K562 (cell line): ENCODE results near the gene NME9.

Experiments used
- FIP1L1 ChIP-seq: fragments of 200-400 bp; formaldehyde crosslinking; IDR thresholded peaks from 2 replicates; pipeline ENCODE4 v1.6.1; 2018; ENCODE audit warnings: mild to moderate bottlenecking, low read depth, low read length; ENCODE audit not compliant: poor library complexity, severe bottlenecking
- POLR2A ChIP-seq: fragments of 450-650 bp; conservative IDR thresholded peaks from 2 replicates; pipeline ENCODE4 v1.6.1; 2016
- POLR2AphosphoS5 ChIP-seq: IDR thresholded peaks from 2 replicates; pipeline ENCODE4 v1.6.1; 2011; ENCODE audit warnings: mild to moderate bottlenecking, low read depth, low read length, moderate library complexity; ENCODE audit not compliant: control insufficient read depth, insufficient read depth
- POLR3G ChIP-seq: IDR thresholded peaks from 2 replicates; pipeline ENCODE4 v1.6.1; 2011; ENCODE audit not compliant: insufficient read length, insufficient replicate concordance; ENCODE audit errors: extremely low read depth
- RB1 ChIP-seq: fragments of 450-650 bp; IDR thresholded peaks from 2 replicates; pipeline ENCODE4 v1.6.1; 2017; ENCODE audit warnings: low read depth, mild to moderate bottlenecking
- STAT6 ChIP-seq: sonication (generic); formaldehyde crosslinking; IDR thresholded peaks from 2 replicates; pipeline ENCODE4 v1.8.1; 2023; ENCODE audit warnings: mild to moderate bottlenecking, missing genetic modification reagents
- TAF1 ChIP-seq: IDR thresholded peaks from 2 replicates; pipeline ENCODE4 v1.6.1; 2011; ENCODE audit warnings: mild to moderate bottlenecking, low read length, moderate library complexity; ENCODE audit not compliant: insufficient read depth, control insufficient read depth, severe bottlenecking; ENCODE audit errors: extremely low read depth
- THRB ChIP-seq: fragments of 450-650 bp; formaldehyde crosslinking; conservative IDR thresholded peaks from 2 replicates; pipeline ENCODE4 v1.4.0; 2022; ENCODE audit warnings: mild to moderate bottlenecking, missing genetic modification characterization
- TF ChIP-seq, protein P1 (sequence below), 3 experiments: IDR thresholded peaks in 2 of 3; conservative IDR thresholded peaks in 1 of 3; 2 replicates each; pipeline ENCODE4 v1.5.1; 2011 to 2012; ENCODE audit warnings: low read length in 3 of 3, mild to moderate bottlenecking in 3 of 3, control low read depth in 2 of 3, improper control_type of control experiment in 1 of 3, inconsistent platforms in 1 of 3, low read depth in 1 of 3, mixed read lengths in 1 of 3, moderate library complexity in 1 of 3; ENCODE audit not compliant: insufficient read depth in 2 of 3
- TF ChIP-seq, protein P2 (sequence below): sonication (generic); formaldehyde crosslinking; IDR thresholded peaks from 2 replicates; pipeline ENCODE4 v1.8.1; 2022; ENCODE audit warnings: missing genetic modification reagents
- TF ChIP-seq, protein P3 (sequence below), 3 experiments: fragments of 200-800 bp in 1 of 3; fragments of 250-450 bp in 1 of 3; fragments of 450-650 bp in 1 of 3; sonication (Bioruptor Pico) in 1 of 3; sonication (Bioruptor generic) in 1 of 3; formaldehyde crosslinking in 1 of 3; IDR thresholded peaks; 2 replicates each; pipeline versions ENCODE4 v1.6.1 to v1.8.0; 2016 to 2022; ENCODE audit warnings: mild to moderate bottlenecking in 2 of 3, missing genetic modification characterization in 2 of 3, missing compliant biosample characterization in 1 of 3, moderate library complexity in 1 of 3
- TF ChIP-seq, protein P4 (sequence below): fragments of 450-650 bp; IDR thresholded peaks from 2 replicates; pipeline ENCODE4 v1.6.1; 2018; ENCODE audit not compliant: partially characterized antibody

DNA sequence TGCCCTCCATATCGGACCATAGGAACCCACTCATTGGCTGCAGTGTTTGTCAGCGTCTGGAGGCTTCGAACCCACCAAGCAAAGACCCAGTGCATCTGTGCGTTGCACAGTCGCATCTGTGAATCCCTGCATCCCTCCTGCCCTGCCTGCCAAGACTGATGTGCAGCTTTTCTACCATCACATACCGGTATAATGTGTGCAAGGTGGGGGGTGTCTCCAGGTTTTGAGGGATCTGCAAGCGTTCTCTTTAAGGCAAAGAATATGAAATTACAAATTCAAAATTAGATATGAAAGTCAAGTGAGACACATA is 288 bp upstream of the NME9 start:
- TF ChIP-seq, protein P1, sequence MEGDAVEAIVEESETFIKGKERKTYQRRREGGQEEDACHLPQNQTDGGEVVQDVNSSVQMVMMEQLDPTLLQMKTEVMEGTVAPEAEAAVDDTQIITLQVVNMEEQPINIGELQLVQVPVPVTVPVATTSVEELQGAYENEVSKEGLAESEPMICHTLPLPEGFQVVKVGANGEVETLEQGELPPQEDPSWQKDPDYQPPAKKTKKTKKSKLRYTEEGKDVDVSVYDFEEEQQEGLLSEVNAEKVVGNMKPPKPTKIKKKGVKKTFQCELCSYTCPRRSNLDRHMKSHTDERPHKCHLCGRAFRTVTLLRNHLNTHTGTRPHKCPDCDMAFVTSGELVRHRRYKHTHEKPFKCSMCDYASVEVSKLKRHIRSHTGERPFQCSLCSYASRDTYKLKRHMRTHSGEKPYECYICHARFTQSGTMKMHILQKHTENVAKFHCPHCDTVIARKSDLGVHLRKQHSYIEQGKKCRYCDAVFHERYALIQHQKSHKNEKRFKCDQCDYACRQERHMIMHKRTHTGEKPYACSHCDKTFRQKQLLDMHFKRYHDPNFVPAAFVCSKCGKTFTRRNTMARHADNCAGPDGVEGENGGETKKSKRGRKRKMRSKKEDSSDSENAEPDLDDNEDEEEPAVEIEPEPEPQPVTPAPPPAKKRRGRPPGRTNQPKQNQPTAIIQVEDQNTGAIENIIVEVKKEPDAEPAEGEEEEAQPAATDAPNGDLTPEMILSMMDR (IDR thresholded peaks at IDR 0.05 in 2 of 3, conservative IDR thresholded peaks at IDR 0.05 in 1 of 3; ENCODE audit: insufficient read depth in 2 of 3, low read depth in 1 of 3, low read length in 3 of 3) = no peak
- TF ChIP-seq STAT6 (CRISPR knock-in tag) (no peak), RB1 (no peak), POLR2AphosphoS5 (no peak), TAF1 (no peak), POLR3G (no peak), FIP1L1 (no peak), POLR2A (no peak), THRB (CRISPR knock-in tag) (no peak)
- TF ChIP-seq, protein P2, sequence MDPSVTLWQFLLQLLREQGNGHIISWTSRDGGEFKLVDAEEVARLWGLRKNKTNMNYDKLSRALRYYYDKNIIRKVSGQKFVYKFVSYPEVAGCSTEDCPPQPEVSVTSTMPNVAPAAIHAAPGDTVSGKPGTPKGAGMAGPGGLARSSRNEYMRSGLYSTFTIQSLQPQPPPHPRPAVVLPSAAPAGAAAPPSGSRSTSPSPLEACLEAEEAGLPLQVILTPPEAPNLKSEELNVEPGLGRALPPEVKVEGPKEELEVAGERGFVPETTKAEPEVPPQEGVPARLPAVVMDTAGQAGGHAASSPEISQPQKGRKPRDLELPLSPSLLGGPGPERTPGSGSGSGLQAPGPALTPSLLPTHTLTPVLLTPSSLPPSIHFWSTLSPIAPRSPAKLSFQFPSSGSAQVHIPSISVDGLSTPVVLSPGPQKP (CRISPR knock-in tag) = no peak
- TF ChIP-seq, protein P3, sequence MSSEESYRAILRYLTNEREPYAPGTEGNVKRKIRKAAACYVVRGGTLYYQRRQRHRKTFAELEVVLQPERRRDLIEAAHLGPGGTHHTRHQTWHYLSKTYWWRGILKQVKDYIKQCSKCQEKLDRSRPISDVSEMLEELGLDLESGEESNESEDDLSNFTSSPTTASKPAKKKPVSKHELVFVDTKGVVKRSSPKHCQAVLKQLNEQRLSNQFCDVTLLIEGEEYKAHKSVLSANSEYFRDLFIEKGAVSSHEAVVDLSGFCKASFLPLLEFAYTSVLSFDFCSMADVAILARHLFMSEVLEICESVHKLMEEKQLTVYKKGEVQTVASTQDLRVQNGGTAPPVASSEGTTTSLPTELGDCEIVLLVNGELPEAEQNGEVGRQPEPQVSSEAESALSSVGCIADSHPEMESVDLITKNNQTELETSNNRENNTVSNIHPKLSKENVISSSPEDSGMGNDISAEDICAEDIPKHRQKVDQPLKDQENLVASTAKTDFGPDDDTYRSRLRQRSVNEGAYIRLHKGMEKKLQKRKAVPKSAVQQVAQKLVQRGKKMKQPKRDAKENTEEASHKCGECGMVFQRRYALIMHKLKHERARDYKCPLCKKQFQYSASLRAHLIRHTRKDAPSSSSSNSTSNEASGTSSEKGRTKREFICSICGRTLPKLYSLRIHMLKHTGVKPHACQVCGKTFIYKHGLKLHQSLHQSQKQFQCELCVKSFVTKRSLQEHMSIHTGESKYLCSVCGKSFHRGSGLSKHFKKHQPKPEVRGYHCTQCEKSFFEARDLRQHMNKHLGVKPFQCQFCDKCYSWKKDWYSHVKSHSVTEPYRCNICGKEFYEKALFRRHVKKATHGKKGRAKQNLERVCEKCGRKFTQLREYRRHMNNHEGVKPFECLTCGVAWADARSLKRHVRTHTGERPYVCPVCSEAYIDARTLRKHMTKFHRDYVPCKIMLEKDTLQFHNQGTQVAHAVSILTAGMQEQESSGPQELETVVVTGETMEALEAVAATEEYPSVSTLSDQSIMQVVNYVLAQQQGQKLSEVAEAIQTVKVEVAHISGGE (CRISPR knock-in tag; IDR thresholded peaks at IDR 0.05) = no peak
- TF ChIP-seq, protein P4, sequence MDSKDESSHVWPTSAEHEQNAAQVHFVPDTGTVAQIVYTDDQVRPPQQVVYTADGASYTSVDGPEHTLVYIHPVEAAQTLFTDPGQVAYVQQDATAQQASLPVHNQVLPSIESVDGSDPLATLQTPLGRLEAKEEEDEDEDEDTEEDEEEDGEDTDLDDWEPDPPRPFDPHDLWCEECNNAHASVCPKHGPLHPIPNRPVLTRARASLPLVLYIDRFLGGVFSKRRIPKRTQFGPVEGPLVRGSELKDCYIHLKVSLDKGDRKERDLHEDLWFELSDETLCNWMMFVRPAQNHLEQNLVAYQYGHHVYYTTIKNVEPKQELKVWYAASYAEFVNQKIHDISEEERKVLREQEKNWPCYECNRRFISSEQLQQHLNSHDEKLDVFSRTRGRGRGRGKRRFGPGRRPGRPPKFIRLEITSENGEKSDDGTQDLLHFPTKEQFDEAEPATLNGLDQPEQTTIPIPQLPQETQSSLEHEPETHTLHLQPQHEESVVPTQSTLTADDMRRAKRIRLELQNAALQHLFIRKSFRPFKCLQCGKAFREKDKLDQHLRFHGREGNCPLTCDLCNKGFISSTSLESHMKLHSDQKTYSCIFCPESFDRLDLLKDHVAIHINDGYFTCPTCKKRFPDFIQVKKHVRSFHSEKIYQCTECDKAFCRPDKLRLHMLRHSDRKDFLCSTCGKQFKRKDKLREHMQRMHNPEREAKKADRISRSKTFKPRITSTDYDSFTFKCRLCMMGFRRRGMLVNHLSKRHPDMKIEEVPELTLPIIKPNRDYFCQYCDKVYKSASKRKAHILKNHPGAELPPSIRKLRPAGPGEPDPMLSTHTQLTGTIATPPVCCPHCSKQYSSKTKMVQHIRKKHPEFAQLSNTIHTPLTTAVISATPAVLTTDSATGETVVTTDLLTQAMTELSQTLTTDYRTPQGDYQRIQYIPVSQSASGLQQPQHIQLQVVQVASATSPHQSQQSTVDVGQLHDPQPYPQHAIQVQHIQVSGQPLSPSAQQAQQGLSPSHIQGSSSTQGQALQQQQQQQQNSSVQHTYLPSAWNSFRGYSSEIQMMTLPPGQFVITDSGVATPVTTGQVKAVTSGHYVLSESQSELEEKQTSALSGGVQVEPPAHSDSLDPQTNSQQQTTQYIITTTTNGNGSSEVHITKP = no peak
